ENCODE results near the gene UQCRFS1.
"Not testable (repeated sequence)": the region's sequence is repeated elsewhere in the genome, so short reads cannot be mapped to it uniquely, and the experiment has no call there.

The UQCRFS1 gene

GRCh38 chr19:29241324-29241723 is 28.4 kb upstream of the UQCRFS1 start:
- no peak for TF ChIP-seq CTCF (IDR thresholded peaks at IDR 0.05; ENCODE audit: borderline replicate concordance, insufficient read depth, low read depth, low read length)
- H3K4me3 ChIP-seq (ENCODE audit: low read depth, low read length): no peak overlapping the region

DNA sequence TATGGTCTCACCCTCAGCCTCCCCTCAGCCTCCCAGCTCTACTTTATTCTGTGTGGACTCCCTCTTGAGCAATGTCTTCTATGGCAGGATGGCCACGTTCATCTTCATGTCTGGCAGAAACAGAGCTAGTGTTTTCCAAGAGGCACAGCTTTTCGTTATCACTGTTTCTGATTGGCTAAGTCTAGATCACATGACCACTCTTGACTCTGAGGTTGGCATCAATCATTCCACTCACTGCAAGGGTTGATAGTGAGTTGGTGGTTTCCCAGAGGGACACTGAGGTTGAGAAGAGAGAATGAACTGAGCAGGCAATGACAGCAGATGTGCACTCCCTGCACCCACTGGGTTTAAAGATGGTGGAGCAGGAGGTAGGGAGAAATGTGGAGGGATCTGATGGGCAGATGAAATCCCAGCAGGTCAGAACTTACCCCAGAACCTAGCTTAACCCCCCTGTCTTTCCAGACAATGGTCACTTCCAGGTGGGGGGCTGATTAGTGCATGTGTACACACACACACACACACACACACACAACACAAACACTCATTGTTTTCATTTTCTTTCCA is 26.3 kb upstream of the UQCRFS1 start:
- TF ChIP-seq CTCF (IDR thresholded peaks at IDR 0.05; ENCODE audit: borderline replicate concordance, insufficient read depth, low read depth, low read length): no peak
- no peak overlapping the region for H3K4me3 ChIP-seq (ENCODE audit: low read depth, low read length)

DNA sequence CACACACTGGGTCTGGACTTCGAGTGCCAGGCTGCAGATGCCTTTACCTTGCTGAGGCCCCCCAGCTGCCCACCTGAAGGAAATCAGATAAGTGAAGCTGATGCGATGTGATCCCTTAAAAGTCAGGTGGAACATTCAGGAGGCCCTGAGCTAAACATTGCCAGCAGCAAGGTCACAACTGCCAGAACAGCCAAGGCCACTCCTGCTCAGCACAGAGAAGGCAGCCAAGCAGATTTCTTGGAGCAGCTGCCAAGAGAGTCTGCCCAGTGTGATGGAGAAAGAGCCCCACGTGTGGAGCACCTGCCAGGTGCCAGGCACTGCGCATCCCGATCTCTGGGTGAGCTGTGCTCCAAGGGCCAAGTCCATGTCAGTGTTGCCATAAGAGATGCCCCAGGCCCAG is 20.6 kb upstream of the UQCRFS1 start:
- TF ChIP-seq CTCF (IDR thresholded peaks at IDR 0.05; ENCODE audit: borderline replicate concordance, insufficient read depth, low read depth, low read length): no peak
- H3K4me3 ChIP-seq (ENCODE audit: low read depth, low read length): no peak overlapping the region

DNA sequence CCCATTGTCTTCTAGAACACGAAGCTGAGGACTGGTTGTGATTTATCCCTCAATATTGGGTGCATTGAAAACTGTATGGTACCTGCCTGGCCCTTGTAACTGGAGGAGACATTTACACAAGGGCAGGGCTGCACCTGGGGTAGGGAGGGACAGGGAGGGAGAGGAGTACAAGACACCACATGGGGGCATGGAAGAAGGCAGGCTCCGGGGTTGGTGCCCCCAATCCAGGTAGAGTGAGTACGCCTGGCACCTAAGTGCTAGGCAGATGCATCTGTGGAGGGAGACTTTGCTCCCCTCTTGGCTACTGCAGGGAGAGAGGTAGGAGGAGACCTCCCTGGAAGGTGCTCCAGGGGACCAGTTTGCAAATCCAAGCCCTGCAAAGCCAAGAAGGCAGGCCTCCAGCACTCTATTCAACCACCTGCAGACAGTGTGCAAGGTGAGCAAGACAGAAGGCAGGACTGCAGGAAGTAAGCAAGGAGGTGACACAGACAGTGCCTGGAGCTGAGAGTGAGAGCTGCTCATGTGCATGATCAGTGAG is 19.4 kb upstream of the UQCRFS1 start:
- TF ChIP-seq CTCF (IDR thresholded peaks at IDR 0.05; ENCODE audit: borderline replicate concordance, insufficient read depth, low read depth, low read length): no peak
- H3K4me3 ChIP-seq (ENCODE audit: low read depth, low read length): no peak overlapping the region

GRCh38 chr19:29231306-29231705 is 18.4 kb upstream of the UQCRFS1 start:
- H3K4me3 ChIP-seq (ENCODE audit: low read depth, low read length): not testable (repeated sequence)

- H3K4me3 ChIP-seq (ENCODE audit: low read depth, low read length): no peak overlapping the region
Observed at GRCh38 chr19:29217616-29218015, 4.7 kb upstream of the UQCRFS1 start.

GRCh38 chr19:29216021-29216420 is 3.1 kb upstream of the UQCRFS1 start:
- TF ChIP-seq CTCF (IDR thresholded peaks at IDR 0.05; ENCODE audit: borderline replicate concordance, insufficient read depth, low read depth, low read length): no peak
- H3K4me3 ChIP-seq (ENCODE audit: low read depth, low read length): no peak overlapping the region

More at GRCh38 chr19:29217616-29218015, 4.7 kb upstream of the UQCRFS1 start:
- no peak for TF ChIP-seq CTCF (IDR thresholded peaks at IDR 0.05; ENCODE audit: borderline replicate concordance, insufficient read depth, low read depth, low read length)
